Heart right ventricle (tissue), 16 donors: ENCODE data around the gene TAS1R2. TPM values are rescaled to one million over a fixed set of nuclear protein-coding genes. Genes with fewer than 3 reads are reported as not detected.

Source experiments
- ATAC-seq, 8 donors: fragments of 200-7000 bp; cut with Tn5 transposase; one replicate each; pipeline ENCODE4 v1.9.1; 2020; ENCODE audit warnings: mild to moderate bottlenecking in 8 of 8, moderate library complexity in 8 of 8, moderate number of reproducible peaks in 1 of 8
- DNase-seq, 2 donors: peaks; one replicate each; pipeline ENCODE4 v3.0.0-alpha.2; 2020
- H3K27ac ChIP-seq, 10 donors: fragments of 200-600 bp; sonication (generic) in 2 of 10; one replicate each; pipeline versions ENCODE4 v1.5.0 to v1.8.0; 2020 to 2022; ENCODE audit warnings: mild to moderate bottlenecking in 3 of 10
- H3K27me3 ChIP-seq, 7 donors: fragments of 200-600 bp; one replicate each; pipeline ENCODE4 v1.8.0; 2021 to 2022; ENCODE audit warnings: mild to moderate bottlenecking in 2 of 7
- H3K36me3 ChIP-seq, 9 donors: fragments of 200-600 bp; sonication (generic) in 1 of 9; one replicate each; pipeline versions ENCODE4 v1.5.0 to v1.8.0; 2020 to 2022; ENCODE audit warnings: mild to moderate bottlenecking in 2 of 9
- H3K4me1 ChIP-seq, 9 donors: fragments of 200-600 bp; sonication (generic) in 1 of 9; one replicate each; pipeline versions ENCODE4 v1.5.0 to v1.8.0; 2020 to 2022; ENCODE audit warnings: mild to moderate bottlenecking in 4 of 9
- H3K4me3 ChIP-seq, 10 donors: fragments of 200-600 bp; sonication (generic) in 2 of 10; one replicate each; pipeline versions ENCODE4 v1.5.0 to v1.8.0; 2020 to 2022; ENCODE audit warnings: mild to moderate bottlenecking in 7 of 10, moderate library complexity in 2 of 10
- H3K9me3 ChIP-seq, 11 donors: fragments of 200-600 bp in 10 of 11; sonication (generic) in 2 of 11; one replicate each; pipeline versions ENCODE4 v1.5.0 to v1.8.0; 2013 to 2022; ENCODE audit warnings: mild to moderate bottlenecking in 2 of 11, control low read depth in 1 of 11, moderate library complexity in 1 of 11
- CTCF ChIP-seq, 9 donors: fragments of 200-600 bp; sonication (generic) in 2 of 9; IDR thresholded peaks; one replicate each; pipeline versions ENCODE4 v1.5.0 to v1.8.0; 2021 to 2022; ENCODE audit warnings: antibody characterized with exemption in 9 of 9, mild to moderate bottlenecking in 5 of 9, moderate library complexity in 1 of 9
- WGBS, 2 donors: extraction: QIAGEN DNeasy Blood & Tissue Kit; methylation state at CpG; one replicate each; pipeline ENCODE4 v1.1.7; 2013; ENCODE audit warnings: inconsistent platforms in 1 of 2; 5-methylcytosine and 5-hydroxymethylcytosine counted together
- intact Hi-C, 10 donors: fragments of 100-400 bp; cut with DNase I; formaldehyde crosslinking; loops; one replicate each; pipeline versions ENCODE4 v1.11.1 to v1.14.2; 2022
- polyA plus RNA-seq, 2 donors: library from polyadenylated mRNA; stranded (reverse); fragments of 200-250 nt; gene quantifications; one replicate each; pipeline ENCODE4 v1.2.3, GENCODE V29; 2013
- total RNA-seq, 10 donors: library from RNA; stranded (reverse); fragmentation: NEBNext Ultra II Directional in 3 of 10; extraction: Animal tissue kit (Norgen Biotek cat#: 25700) in 3 of 10; gene quantifications; one replicate each; pipeline versions ENCODE4 v1.2.1 to v1.2.4, GENCODE V29; 2021 to 2023
- donor health status: Arrhythmogenic right ventricular cardiomyopathy.
- donor health status: ischemic (EF 13 %, LVEDD 7.1; RV severe dilation, severe dysfunction).
- donor health status: healthy with polysubstance abuse.
- donor health status: DM: no; HTN: yes; CAD: no.
- donor health status: DM: no; HTN: no; CAD: no.
- donor health status: ischemic (EF 25% LVEDD 6.9; RV normal size, moderate dysfunction).
- donor health status: ischemic (EF 25% LVEDD 5.7; RV mildly dilated, moderate dysfunction).
- donor health status: healthy.
- donor health status: DM: yes; HTN: yes; CAD: no.
- donor health status: Ischemic cardiomyopathy.
- donor health status: ischemic (EF 35%, LVEDD 5.7; RV mildly dilated, moderate dysfunction).
- donor health status: nonischemic (EF 11% LVEDD 7.7; RV severe dilation, severe dysfunction).
- donor health status: DM: yes; HTN: yes; CAD: no.
- donor health status: PGD.
- donor health status: ischemic (EF 29% LVEDD 5.4; RV normal size, mild dysfunction).
- donor health status: nonischemic (EF 23%, LVEDD 6.1; RV moderate dilation, normal function).

TAS1R2 gene
- total and polyA plus RNA-seq, 12 donors: not detected

DNA sequence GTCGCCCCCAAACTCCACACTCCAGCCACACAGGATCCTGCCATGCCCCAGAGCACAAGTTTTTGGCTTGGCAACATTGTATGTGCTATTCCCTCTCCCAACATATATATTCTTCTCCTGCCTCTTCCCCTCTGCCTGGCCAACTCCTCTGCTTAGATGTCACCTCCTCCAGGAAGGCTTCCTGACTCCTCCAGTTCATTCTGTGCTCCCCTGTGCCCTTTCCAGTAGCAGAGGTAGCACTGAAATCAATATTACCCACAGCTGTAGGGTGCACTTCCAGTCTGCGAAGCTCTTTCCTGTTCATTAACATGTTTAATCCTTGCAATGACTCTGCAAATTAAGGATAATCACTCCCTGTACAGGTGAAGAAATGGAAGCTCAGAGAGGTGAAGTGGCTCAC is 21.7 kb upstream of the TAS1R2 start:
- ATAC-seq (no peak), DNase-seq (no peak)
- no peak overlapping the region for H3K27ac ChIP-seq
- no peak for TF ChIP-seq CTCF (IDR thresholded peaks at IDR 0.05)
- no peak overlapping the region for H3K4me3 ChIP-seq
- peaks cover 0 to 28% (median 6%) of the 10 kb centered on the region in 9 donors for H3K36me3 ChIP-seq
- no peaks in the 10 kb centered on the region for H3K9me3 ChIP-seq
- 96 to 100% methylated on average over 2 of the region's 2 CpGs for WGBS, 2 donors
- intact Hi-C loops: loop anchor here in 1 of 10 donors (10.0 kb wide), 1 partner anchor 204 kb away; no protein-coding TSS in a partner anchor
- peaks cover 0 to 11% (median 0%) of the 10 kb centered on the region in 9 donors for H3K4me1 ChIP-seq
- H3K27me3 ChIP-seq: no peaks in the 10 kb centered on the region

DNA sequence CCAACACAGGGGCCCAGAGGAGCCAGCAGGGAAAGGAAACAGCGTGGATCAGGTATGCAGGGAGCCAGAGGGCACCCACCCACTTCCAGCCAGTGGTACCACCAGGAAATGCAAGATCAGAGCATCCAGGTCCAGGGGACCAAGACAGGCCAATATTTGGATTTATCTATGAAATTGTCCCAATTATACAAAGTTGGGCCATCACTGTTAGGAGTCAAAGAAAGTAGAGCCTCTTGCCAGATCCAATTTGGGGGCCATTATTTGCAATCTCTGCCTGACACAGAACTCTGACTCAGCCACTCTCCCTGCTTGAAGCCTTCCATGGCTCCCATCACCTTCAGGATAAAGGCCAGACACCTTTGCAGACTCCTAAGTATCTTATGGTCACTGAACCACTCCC is 21.1 kb upstream of the TAS1R2 start:
- 95 to 100% methylated on average over 1 of the region's 1 CpG for WGBS, 2 donors
- H3K4me3 ChIP-seq: no peak overlapping the region
- no peak overlapping the region for H3K27ac ChIP-seq
- peaks cover 0 to 28% (median 6%) of the 10 kb centered on the region in 9 donors for H3K36me3 ChIP-seq
- no peak for TF ChIP-seq CTCF (IDR thresholded peaks at IDR 0.05)
- H3K9me3 ChIP-seq: no peaks in the 10 kb centered on the region
- intact Hi-C loops: loop anchor here in 1 of 10 donors (10.0 kb wide), 1 partner anchor 204 kb away; no protein-coding TSS in a partner anchor
- DNase-seq (no peak), ATAC-seq (no peak)
- peaks cover 0 to 11% (median 0%) of the 10 kb centered on the region in 9 donors for H3K4me1 ChIP-seq
- H3K27me3 ChIP-seq: no peaks in the 10 kb centered on the region

- 82 to 88% methylated on average over 21 of the region's 21 CpGs for WGBS, 2 donors
- H3K27me3 ChIP-seq: no peaks in the 10 kb centered on the region
- no peak for TF ChIP-seq CTCF (IDR thresholded peaks at IDR 0.05)
- no peak overlapping the region for H3K4me3 ChIP-seq
- ATAC-seq: no peak
- H3K27ac ChIP-seq: no peak overlapping the region
- H3K36me3 ChIP-seq: peaks cover 0 to 28% (median 6%) of the 10 kb centered on the region in 9 donors
- H3K9me3 ChIP-seq: no peaks in the 10 kb centered on the region
- no peak for DNase-seq
- H3K4me1 ChIP-seq: peaks cover 0 to 15% (median 6%) of the 10 kb centered on the region in 9 donors
- intact Hi-C loops: loop anchor here in 3 of 10 donors (5.0 to 10.0 kb wide), 2 partner anchors 205 to 283 kb away; no protein-coding TSS in a partner anchor
Measured at GRCh38 chr1:18879791-18880309, 20.4 kb upstream of the TAS1R2 start.

DNA sequence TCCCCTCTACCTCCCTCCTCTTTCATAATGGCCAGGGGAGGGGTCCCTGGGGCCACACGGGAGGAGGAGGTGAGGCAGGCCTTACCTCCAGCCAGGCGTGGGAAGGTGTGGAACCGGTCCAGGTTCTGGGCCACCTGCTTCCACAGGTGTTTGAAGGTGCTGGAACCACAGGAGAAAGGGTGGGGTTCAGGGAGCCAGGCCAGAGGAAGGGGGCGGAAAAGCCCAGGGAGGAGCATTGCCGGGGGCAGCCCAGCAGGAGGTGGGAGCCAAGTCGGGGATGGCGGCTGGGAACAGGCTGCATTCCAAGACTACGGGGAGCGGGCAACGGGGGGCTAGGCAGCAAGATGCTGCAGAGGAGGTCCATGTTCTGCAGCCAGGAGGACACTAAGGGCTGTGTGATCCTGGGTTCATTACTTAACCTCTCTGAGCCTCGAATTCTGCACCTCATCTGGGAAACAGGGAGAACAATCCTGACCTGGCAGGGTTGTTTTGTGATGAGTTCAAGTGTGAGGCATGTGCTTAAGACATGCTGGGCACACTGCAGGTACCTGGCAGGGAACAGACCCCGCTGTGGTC is 19.8 kb upstream of the TAS1R2 start:
- Histone ChIP-seq H3K27me3 (no peaks in the 10 kb centered on the region), H3K4me1 (peaks cover 0 to 17% (median 6%) of the 10 kb centered on the region in 9 donors), H3K9me3 (no peaks in the 10 kb centered on the region), H3K4me3 (no peak overlapping the region), H3K36me3 (peaks cover 0 to 28% (median 6%) of the 10 kb centered on the region in 9 donors), H3K27ac (no peak overlapping the region)
- no peak for DNase-seq
- 88 to 90% methylated on average over 12 of the region's 12 CpGs for whole genome bisulfite sequencing, 2 donors
- no peak for ATAC-seq
- intact Hi-C loops: loop anchor here in 2 of 10 donors (5.0 kb wide), 1 partner anchor 282 kb away; no protein-coding TSS in a partner anchor
- no peak for TF ChIP-seq CTCF (IDR thresholded peaks at IDR 0.05)
